PC-3 (cell line): ENCODE results near the gene HOXC4. TPM values are rescaled to one million over a fixed set of nuclear protein-coding genes. Genes with fewer than 3 reads are reported as not detected.
"Not testable (repeated sequence)": the region's sequence is repeated elsewhere in the genome, so short reads cannot be mapped to it uniquely, and the experiment has no call there.

Experiments used
- ATAC-seq: fragments of 200-7000 bp; cut with Tn5 transposase; 2 replicates; pipeline ENCODE4 v1.9.1; 2020; ENCODE audit warnings: mild to moderate bottlenecking, moderate library complexity
- BruUV-seq: library from RNA; stranded (reverse); fragments of 400-500 nt; replicated peaks from 2 replicates; lab custom pipeline; 2021; lab: Mats Ljungman, UMichigan
- CTCF ChIA-PET: fragments of 300-600 bp; sonication (Branson Sonifier 250); formaldehyde crosslinking; loops from one replicate; lab custom pipeline; 2022; ENCODE audit warnings: antibody characterized with exemption; lab: Charles Lee
- POLR2A ChIA-PET: fragments of 300-600 bp; sonication (Branson Sonifier 250); formaldehyde crosslinking; loops from one replicate; lab custom pipeline; 2022; ENCODE audit warnings: antibody characterized with exemption; ENCODE audit not compliant: unreplicated experiment; lab: Charles Lee
- DNase-seq: peaks from one replicate; pipeline ENCODE4 v3.0.0-alpha.2; 2015
- H2AFZ ChIP-seq: fragments of 300-600 bp; sonication (generic); 2 replicates; pipeline ENCODE4 v1.6.0; 2016; ENCODE audit warnings: antibody characterized with exemption, low read length
- H3F3A ChIP-seq: fragments of 300-600 bp; sonication (generic); one replicate; pipeline ENCODE4 v1.6.0; 2017; ENCODE audit warnings: antibody characterized with exemption, low read length, control low read depth, mild to moderate bottlenecking; ENCODE audit not compliant: unreplicated experiment
- H3K27ac ChIP-seq: fragments of 300-600 bp; sonication (generic); 2 replicates; pipeline ENCODE4 v1.5.1; 2016; ENCODE audit warnings: mild to moderate bottlenecking, low read length
- H3K27me3 ChIP-seq: fragments of 300-600 bp; sonication (generic); 2 replicates; pipeline ENCODE4 v1.6.1; 2016; ENCODE audit warnings: low read length, mixed read lengths
- H3K36me3 ChIP-seq: fragments of 300-600 bp; sonication (generic); 2 replicates; pipeline ENCODE4 v1.6.1; 2016; ENCODE audit warnings: low read depth, mixed run types, low read length, mixed read lengths
- H3K4me1 ChIP-seq: fragments of 300-600 bp; sonication (generic); 2 replicates; pipeline ENCODE4 v1.5.1; 2016; ENCODE audit warnings: low read length; ENCODE audit not compliant: insufficient read depth
- H3K4me2 ChIP-seq: fragments of 300-600 bp; sonication (generic); 2 replicates; pipeline ENCODE4 v1.6.0; 2016; ENCODE audit warnings: low read length
- H3K4me3 ChIP-seq: fragments of 300-600 bp; sonication (generic); 2 replicates; pipeline ENCODE4 v1.5.1; 2016; ENCODE audit warnings: mild to moderate bottlenecking, low read length, mixed read lengths
- H3K79me2 ChIP-seq: fragments of 300-600 bp; sonication (generic); 2 replicates; pipeline ENCODE4 v1.6.1; 2017; ENCODE audit warnings: low read length, mixed read lengths
- H3K9ac ChIP-seq: fragments of 300-600 bp; sonication (generic); 2 replicates; pipeline ENCODE4 v1.6.0; 2016; ENCODE audit warnings: mild to moderate bottlenecking, low read length
- H3K9me2 ChIP-seq: fragments of 300-600 bp; sonication (generic); replicated peaks from 2 replicates; pipeline ENCODE4 v1.6.1; 2016; ENCODE audit warnings: mixed run types, low read length, mixed read lengths
- H3K9me3 ChIP-seq: fragments of 300-600 bp; sonication (generic); 2 replicates; pipeline ENCODE4 v1.6.1; 2016; ENCODE audit warnings: low read length, mixed read lengths
- H4K20me1 ChIP-seq: fragments of 300-600 bp; sonication (generic); 2 replicates; pipeline ENCODE4 v1.6.1; 2016; ENCODE audit warnings: low read length, mixed read lengths
- EZH2 ChIP-seq: fragments of 300-600 bp; sonication (generic); IDR thresholded peaks from one replicate; pipeline ENCODE4 v1.6.1; 2017; ENCODE audit warnings: antibody characterized with exemption, mild to moderate bottlenecking, low read length; ENCODE audit not compliant: unreplicated experiment
- EZH2phosphoT487 ChIP-seq: fragments of 300-600 bp; sonication (generic); IDR thresholded peaks from 2 replicates; pipeline ENCODE4 v1.6.1; 2018; ENCODE audit warnings: mild to moderate bottlenecking, antibody characterized with exemption, low read length, borderline replicate concordance
- intact Hi-C: fragments of 100-400 bp; cut with micrococcal nuclease; formaldehyde crosslinking; loops from 2 replicates; pipeline ENCODE4 v1.9.0; 2023
- total RNA-seq: library from RNA; depleted of rRNA; stranded (reverse); fragments of >200 nt; gene quantifications from 2 replicates; pipeline ENCODE4 v1.2.3, GENCODE V29; 2014
- TF ChIP-seq, protein P1 (sequence below): fragments of 300-600 bp; sonication (generic); conservative IDR thresholded peaks from 2 replicates; pipeline ENCODE4 v1.5.1; 2017; ENCODE audit warnings: antibody characterized with exemption, low read depth, mild to moderate bottlenecking, low read length

Gene HOXC4
- total RNA-seq, 1 experiment from 2014 or later = 1.8 TPM

DNA sequence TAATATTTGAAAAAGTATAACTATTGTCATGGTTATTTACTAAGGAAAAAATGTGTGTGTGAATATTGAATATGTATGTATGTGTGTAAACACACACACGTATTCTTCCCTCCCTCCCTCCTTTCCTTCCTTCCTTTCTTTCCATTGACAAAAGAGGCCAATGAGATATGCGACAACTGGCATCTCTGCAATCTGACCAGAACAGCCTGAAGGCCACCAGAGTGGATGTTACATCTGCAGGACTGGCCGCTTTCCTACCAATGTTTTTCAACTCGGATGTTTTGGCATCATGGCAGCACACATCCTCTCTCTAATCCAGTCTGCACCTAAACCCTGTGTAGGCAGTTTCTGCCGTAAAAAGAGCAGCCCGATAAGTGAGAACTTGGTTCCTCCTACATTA lies 20.7 kb downstream of the HOXC4 start:
- H4K20me1 ChIP-seq = no peaks in the 10 kb centered on the region
- no peaks in the 10 kb centered on the region for H3K36me3 ChIP-seq
- H3K79me2 ChIP-seq = no peaks in the 10 kb centered on the region
- H3K4me1 ChIP-seq = no peaks in the 10 kb centered on the region
- H3K9me2 ChIP-seq = no peaks in the 10 kb centered on the region
- no peak overlapping the region for H3K27ac ChIP-seq
- BruUV-seq = no TSS peak
- H3K9ac ChIP-seq = no peak overlapping the region
- ChIA-PET POLR2A (no interaction called here), CTCF (no interaction called here)
- ATAC-seq = no peak
- H3F3A ChIP-seq = no peaks in the 10 kb centered on the region
- no peaks in the 10 kb centered on the region for H3K9me3 ChIP-seq
- no peak overlapping the region for H3K4me3 ChIP-seq
- H3K27me3 ChIP-seq = no peaks in the 10 kb centered on the region
- no peak for DNase-seq
- no peak for TF ChIP-seq EZH2phosphoT487
- TF ChIP-seq EZH2 = no peak
- TF ChIP-seq, protein P1, sequence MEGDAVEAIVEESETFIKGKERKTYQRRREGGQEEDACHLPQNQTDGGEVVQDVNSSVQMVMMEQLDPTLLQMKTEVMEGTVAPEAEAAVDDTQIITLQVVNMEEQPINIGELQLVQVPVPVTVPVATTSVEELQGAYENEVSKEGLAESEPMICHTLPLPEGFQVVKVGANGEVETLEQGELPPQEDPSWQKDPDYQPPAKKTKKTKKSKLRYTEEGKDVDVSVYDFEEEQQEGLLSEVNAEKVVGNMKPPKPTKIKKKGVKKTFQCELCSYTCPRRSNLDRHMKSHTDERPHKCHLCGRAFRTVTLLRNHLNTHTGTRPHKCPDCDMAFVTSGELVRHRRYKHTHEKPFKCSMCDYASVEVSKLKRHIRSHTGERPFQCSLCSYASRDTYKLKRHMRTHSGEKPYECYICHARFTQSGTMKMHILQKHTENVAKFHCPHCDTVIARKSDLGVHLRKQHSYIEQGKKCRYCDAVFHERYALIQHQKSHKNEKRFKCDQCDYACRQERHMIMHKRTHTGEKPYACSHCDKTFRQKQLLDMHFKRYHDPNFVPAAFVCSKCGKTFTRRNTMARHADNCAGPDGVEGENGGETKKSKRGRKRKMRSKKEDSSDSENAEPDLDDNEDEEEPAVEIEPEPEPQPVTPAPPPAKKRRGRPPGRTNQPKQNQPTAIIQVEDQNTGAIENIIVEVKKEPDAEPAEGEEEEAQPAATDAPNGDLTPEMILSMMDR = no peak
- intact Hi-C loops = no loop called here
- no peak overlapping the region for H2AFZ ChIP-seq
- H3K4me2 ChIP-seq = no peak overlapping the region

DNA sequence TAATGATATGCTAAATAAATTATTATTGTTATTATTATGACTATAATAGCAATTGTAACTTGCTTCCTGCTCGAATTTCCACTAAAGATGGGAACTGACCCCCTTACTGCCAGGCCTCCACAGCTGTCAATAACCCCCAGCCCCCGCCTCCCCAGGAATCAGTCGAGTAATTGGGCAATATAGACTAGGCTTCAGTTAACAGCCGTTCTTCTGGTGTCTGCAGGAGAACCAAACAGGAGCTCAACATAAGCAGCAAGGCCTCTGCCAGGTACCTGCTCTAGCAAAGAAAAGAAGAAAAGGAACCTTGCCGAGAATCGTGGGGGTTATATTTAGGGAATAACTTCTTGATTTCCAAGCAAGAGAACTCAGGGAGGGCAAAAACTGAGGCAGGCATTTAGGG lies 21.8 kb downstream of the HOXC4 start:
- BruUV-seq = no TSS peak
- ATAC-seq = no peak
- CTCF ChIA-PET = no interaction called here

DNA sequence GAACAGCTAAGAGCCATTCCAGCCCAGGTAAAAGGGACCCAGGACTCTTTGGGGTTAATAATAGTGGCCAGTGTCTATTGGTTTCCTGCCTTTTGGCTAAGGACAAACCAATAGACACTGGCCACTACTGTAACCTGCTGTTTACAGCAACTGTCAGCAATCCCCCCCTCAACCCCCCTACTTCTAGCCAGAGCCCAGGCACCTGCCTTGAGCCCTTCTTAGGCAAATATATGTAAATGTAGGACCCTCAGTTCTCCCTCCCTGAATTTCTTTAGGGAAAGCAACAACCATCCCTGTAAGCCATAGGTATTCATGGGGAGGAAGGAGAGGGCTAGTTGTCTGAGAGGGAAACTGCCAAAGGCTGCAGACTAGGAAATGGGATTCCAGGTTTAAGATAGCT lies 22.3 kb downstream of the HOXC4 start:
- no peak overlapping the region for H3K9ac ChIP-seq
- no peak overlapping the region for H3K4me3 ChIP-seq
- no peaks in the 10 kb centered on the region for H3K9me3 ChIP-seq
- TF ChIP-seq EZH2phosphoT487 (no peak), EZH2 (no peak)
- TF ChIP-seq, protein P1 = no peak
- H3K27ac ChIP-seq = no peak overlapping the region
- no peaks in the 10 kb centered on the region for H3K9me2 ChIP-seq
- H3K79me2 ChIP-seq = no peaks in the 10 kb centered on the region
- DNase-seq (no peak), ATAC-seq (no peak)
- H2AFZ ChIP-seq = no peak overlapping the region
- H3F3A ChIP-seq = no peaks in the 10 kb centered on the region
- no peaks in the 10 kb centered on the region for H4K20me1 ChIP-seq
- H3K36me3 ChIP-seq = no peaks in the 10 kb centered on the region
- no peaks in the 10 kb centered on the region for H3K4me1 ChIP-seq
- intact Hi-C loops = no loop called here
- no TSS peak for BruUV-seq
- ChIA-PET CTCF (no interaction called here), POLR2A (no interaction called here)
- H3K27me3 ChIP-seq = no peaks in the 10 kb centered on the region
- no peak overlapping the region for H3K4me2 ChIP-seq

More for the DNA sequence above, 21.8 kb downstream of the HOXC4 start:
- Histone ChIP-seq H3K4me3 (no peak overlapping the region), H3K27ac (no peak overlapping the region), H3K9me2 (no peaks in the 10 kb centered on the region), H3K79me2 (no peaks in the 10 kb centered on the region), H3K9ac (no peak overlapping the region), H3F3A (no peaks in the 10 kb centered on the region), H2AFZ (no peak overlapping the region), H3K4me2 (no peak overlapping the region), H3K27me3 (no peaks in the 10 kb centered on the region), H3K9me3 (no peaks in the 10 kb centered on the region), H4K20me1 (no peaks in the 10 kb centered on the region), H3K4me1 (no peaks in the 10 kb centered on the region), H3K36me3 (no peaks in the 10 kb centered on the region)
- intact Hi-C loops = no loop called here
- POLR2A ChIA-PET = no interaction called here
- TF ChIP-seq EZH2phosphoT487 (no peak), EZH2 (no peak)
- TF ChIP-seq, protein P1 = no peak
- DNase-seq = no peak

DNA sequence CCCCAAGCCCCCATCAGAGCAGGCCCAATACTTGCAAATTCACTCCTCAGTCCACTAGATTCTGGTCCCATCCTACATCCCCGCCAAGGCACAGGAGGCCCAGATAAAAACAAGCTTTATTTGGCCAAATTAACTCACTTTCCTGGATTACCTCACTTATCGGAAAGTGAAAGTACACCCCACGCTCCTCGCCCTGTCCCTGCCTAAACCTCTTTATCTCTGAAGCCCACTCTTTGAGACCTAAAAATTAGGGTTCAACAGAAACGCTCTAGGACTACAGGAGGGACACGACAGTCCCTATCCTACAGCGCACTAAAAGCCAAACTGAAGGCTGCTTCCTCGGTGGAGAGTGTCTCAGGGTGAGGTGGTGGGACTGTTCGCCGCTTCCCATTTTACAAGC lies 24.2 kb downstream of the HOXC4 start:
- H4K20me1 ChIP-seq, H3K9me2 ChIP-seq, H3K4me3 ChIP-seq, H3K27ac ChIP-seq, H3F3A ChIP-seq, H3K36me3 ChIP-seq, ATAC-seq, H3K4me1 ChIP-seq, BruUV-seq, H2AFZ ChIP-seq, POLR2A ChIA-PET, DNase-seq, H3K79me2 ChIP-seq, H3K9me3 ChIP-seq, H3K27me3 ChIP-seq, intact Hi-C loops, H3K4me2 ChIP-seq, H3K9ac ChIP-seq: not testable (repeated sequence)
- CTCF ChIA-PET = interaction anchor here (0.6 kb wide), 1 partner anchor 65 kb away, joined by 3 read pairs; no protein-coding TSS in a partner anchor
